Measurements from ENCODE around the gene SUPT5H. TPM values are rescaled to one million over a fixed set of nuclear protein-coding genes. Genes with fewer than 3 reads are reported as not detected.

The SUPT5H gene
- total and polyA plus RNA-seq, 2 of the 8 experiments (the other 6 are each of a cell fraction or from before 2014, with no cell fraction given): 77.8 to 111 TPM

GRCh38 chr19:39402346-39403300, 42.8 kb upstream of the SUPT5H start (continued):
- TF ChIP-seq TAF7 (optimal IDR thresholded peaks at IDR 0.05; ENCODE audit: borderline replicate concordance, low read depth, low read length) (peak; percentile 63), CHD2 (IDR thresholded peaks at IDR 0.05; ENCODE audit: low read length) (no peak), RBBP5 (IDR thresholded peaks at IDR 0.05; ENCODE audit: borderline replicate concordance, low read depth, low read length) (peak; percentile 93), ASH2L (IDR thresholded peaks at IDR 0.05; ENCODE audit: low read length) (peak; percentile 65), RNF2 (IDR thresholded peaks at IDR 0.05; ENCODE audit: borderline replicate concordance, low read depth, low read length, missing control alignments, poor library complexity, severe bottlenecking) (no peak), SUZ12 (IDR thresholded peaks at IDR 0.05; ENCODE audit: low read length) (no peak), PHF8 (conservative IDR thresholded peaks at IDR 0.05; ENCODE audit: low read depth, low read length) (peak; percentile 49), KDM4A (IDR thresholded peaks at IDR 0.05; ENCODE audit: low read depth, low read length, severe bottlenecking) (peak; percentile 39), POU5F1 (IDR thresholded peaks at IDR 0.05; ENCODE audit: low read depth, low read length) (no peak), SP4 (IDR thresholded peaks at IDR 0.05; ENCODE audit: low read length) (no peak), CREB1 (IDR thresholded peaks at IDR 0.05) (peak; percentile 44), HDAC6 (IDR thresholded peaks at IDR 0.05; ENCODE audit: low read depth, low read length) (no peak), ATF3 (IDR thresholded peaks at IDR 0.05; ENCODE audit: insufficient read depth, low read depth, low read length) (no peak), SIRT6 (IDR thresholded peaks at IDR 0.05; ENCODE audit: low read length) (no peak), TBP (IDR thresholded peaks at IDR 0.05; ENCODE audit: low read depth, low read length) (peak; percentile 64; the same call in 1 of the 2 replicates), ATF2 (IDR thresholded peaks at IDR 0.05; ENCODE audit: low read length) (no peak), E2F6 (IDR thresholded peaks at IDR 0.05) (peak; percentile 79), EGR1 (IDR thresholded peaks at IDR 0.05; ENCODE audit: borderline replicate concordance, low read depth, low read length) (peak; percentile 98), SRF (IDR thresholded peaks at IDR 0.05; ENCODE audit: low read depth, low read length) (no peak), CBX8 (IDR thresholded peaks at IDR 0.05; ENCODE audit: borderline replicate concordance, low read depth, low read length) (no peak), KDM5A (IDR thresholded peaks at IDR 0.05; ENCODE audit: low read length) (no peak)

Measured in H1 (cell line).